Vein endothelial cell (primary cell): ENCODE measurements around the gene SKIC3. TPM values are rescaled to one million over a fixed set of nuclear protein-coding genes. Genes with fewer than 3 reads are reported as not detected.

Source experiments
- small RNA-seq: library from RNA; depleted of rRNA; stranded (forward); fragments of <200 nt; gene quantifications from one replicate; pipeline ENCODE3, GENCODE V24; 2012
- total RNA-seq: library from RNA; depleted of rRNA; stranded (reverse); fragments of >200 nt; gene quantifications from 2 replicates; pipeline ENCODE4 v1.2.3, GENCODE V29; 2012

The SKIC3 gene
- 120 and 129 TPM in 2 replicates for total RNA-seq

GRCh38 chr5:95554647-95555548, at the start of gene SKIC3, which contains the start of gene ARSK:
Gene SKIC3 (minus strand): TSS chr5:95554977. CDS start chr5:95547150, 7,827 bp downstream.
Gene ARSK (plus strand): TSS chr5:95555101. CDS start chr5:95555279, 178 bp downstream.

Small RNA genes within 50 kb of the gene (small RNA-seq; reads per million reads assigned to genes)
- not detected for gene RNU6-308P

Other genes with a start within 250 kb of the SKIC3 start
- under 0.01 TPM in 1 of 2 replicates, not detected in the other for gene FAM81B, start 163.6 kb downstream of the SKIC3 start, total RNA-seq
- 4.6 and 7.9 TPM in 2 replicates for gene ARSK, start 124 bp upstream of the SKIC3 start, total RNA-seq
- gene GPR150, start 65.1 kb upstream of the SKIC3 start, total RNA-seq: 0.29 and 0.33 TPM in 2 replicates
- gene RFESD, start 91.8 kb upstream of the SKIC3 start, total RNA-seq: 0.65 and 1.4 TPM in 2 replicates
- 0.48 and 0.65 TPM in 2 replicates for gene SPATA9, start 128.0 kb upstream of the SKIC3 start, total RNA-seq
- gene RHOBTB3, start 176.4 kb upstream of the SKIC3 start, total RNA-seq: 52.3 and 66.3 TPM in 2 replicates